ENCODE data around the gene MKNK1.

GRCh38 chr1:46554597-46555381, 49.3 kb downstream of the MKNK1 start:
- no peak for TF ChIP-seq POLR2A (IDR thresholded peaks at IDR 0.05; ENCODE audit: low read depth, low read length)
- TF ChIP-seq TAF1 (IDR thresholded peaks at IDR 0.05; ENCODE audit: low read depth, low read length), result no peak
- no peak for TF ChIP-seq POLR2AphosphoS5 (IDR thresholded peaks at IDR 0.05; ENCODE audit: low read depth, low read length)
